ENCODE results near the gene TRPM8. TPM values are rescaled to one million over a fixed set of nuclear protein-coding genes. Genes with fewer than 3 reads are reported as not detected.

Gene TRPM8
- total and polyA plus RNA-seq, 2 of the 13 experiments (the other 11 are each of a cell fraction or from before 2014, with no cell fraction given) = 0.12 TPM; not detected in 1

DNA sequence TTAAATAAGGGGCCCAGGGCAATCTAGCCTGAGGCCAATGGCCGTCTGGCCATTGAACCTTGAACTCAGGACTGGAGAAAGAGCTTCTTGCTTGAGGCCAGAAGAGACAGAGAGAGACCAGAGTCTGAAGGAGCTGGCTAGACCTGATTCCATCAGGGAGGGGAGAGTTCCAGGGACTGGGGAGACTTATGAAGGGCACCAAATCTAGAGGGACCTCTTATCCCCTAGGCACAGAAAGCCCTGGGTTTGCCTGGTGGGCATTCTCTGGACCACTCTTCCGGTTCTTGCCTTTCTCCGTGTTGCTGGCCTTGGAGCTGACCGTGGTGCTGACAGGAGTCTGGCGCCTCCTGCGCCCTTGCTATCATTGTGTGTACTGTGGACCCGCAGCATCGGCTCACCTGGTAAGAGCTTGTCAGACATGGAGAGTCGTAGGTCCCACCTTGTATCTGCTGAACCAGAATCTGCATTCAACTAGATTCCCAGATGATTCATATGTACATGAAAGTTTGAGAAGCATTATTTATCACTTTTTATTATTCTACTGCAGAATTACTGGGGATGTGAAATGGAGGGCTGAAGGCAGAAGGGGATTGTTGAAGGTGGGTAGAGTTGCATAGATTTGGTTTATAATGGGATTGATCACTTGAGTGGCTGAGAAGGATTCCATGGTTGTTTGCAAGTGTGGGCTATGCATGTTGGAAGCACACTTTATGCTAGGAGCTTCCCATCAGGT lies 4.3 kb upstream of the TRPM8 start (continued):
- TF ChIP-seq SATB2 (CRISPR knock-in tag; IDR thresholded peaks at IDR 0.05) = no peak
- no peak for TF ChIP-seq ZNF850 (CRISPR knock-in tag; conservative IDR thresholded peaks at IDR 0.05)
- TF ChIP-seq SMARCE1 (IDR thresholded peaks at IDR 0.05; ENCODE audit: borderline replicate concordance) = no peak
- TF ChIP-seq, protein P1, sequence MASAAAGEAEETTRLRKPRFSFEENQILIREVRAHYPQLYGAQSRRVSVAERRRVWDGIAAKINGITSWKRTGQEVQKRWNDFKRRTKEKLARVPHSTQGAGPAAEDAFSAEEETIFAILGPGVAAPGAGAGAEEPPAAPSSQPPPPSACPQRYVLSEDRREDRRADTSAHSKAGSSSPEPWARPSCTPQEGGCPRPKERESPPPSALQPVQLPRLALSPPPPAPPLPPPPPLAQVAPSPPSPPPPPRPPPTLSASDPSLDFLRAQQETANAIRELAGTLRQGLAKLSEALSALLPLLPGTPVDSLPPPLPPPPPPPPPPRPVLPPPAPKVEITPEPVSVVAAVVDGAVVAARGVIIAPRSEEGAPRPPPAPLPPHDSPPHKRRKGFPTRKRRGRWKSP (CRISPR knock-in tag; IDR thresholded peaks at IDR 0.05) = no peak
- TF ChIP-seq, protein P2, sequence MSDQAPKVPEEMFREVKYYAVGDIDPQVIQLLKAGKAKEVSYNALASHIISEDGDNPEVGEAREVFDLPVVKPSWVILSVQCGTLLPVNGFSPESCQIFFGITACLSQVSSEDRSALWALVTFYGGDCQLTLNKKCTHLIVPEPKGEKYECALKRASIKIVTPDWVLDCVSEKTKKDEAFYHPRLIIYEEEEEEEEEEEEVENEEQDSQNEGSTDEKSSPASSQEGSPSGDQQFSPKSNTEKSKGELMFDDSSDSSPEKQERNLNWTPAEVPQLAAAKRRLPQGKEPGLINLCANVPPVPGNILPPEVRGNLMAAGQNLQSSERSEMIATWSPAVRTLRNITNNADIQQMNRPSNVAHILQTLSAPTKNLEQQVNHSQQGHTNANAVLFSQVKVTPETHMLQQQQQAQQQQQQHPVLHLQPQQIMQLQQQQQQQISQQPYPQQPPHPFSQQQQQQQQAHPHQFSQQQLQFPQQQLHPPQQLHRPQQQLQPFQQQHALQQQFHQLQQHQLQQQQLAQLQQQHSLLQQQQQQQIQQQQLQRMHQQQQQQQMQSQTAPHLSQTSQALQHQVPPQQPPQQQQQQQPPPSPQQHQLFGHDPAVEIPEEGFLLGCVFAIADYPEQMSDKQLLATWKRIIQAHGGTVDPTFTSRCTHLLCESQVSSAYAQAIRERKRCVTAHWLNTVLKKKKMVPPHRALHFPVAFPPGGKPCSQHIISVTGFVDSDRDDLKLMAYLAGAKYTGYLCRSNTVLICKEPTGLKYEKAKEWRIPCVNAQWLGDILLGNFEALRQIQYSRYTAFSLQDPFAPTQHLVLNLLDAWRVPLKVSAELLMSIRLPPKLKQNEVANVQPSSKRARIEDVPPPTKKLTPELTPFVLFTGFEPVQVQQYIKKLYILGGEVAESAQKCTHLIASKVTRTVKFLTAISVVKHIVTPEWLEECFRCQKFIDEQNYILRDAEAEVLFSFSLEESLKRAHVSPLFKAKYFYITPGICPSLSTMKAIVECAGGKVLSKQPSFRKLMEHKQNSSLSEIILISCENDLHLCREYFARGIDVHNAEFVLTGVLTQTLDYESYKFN (CRISPR knock-in tag; conservative IDR thresholded peaks at IDR 0.05) = no peak
- TF ChIP-seq, protein P3, sequence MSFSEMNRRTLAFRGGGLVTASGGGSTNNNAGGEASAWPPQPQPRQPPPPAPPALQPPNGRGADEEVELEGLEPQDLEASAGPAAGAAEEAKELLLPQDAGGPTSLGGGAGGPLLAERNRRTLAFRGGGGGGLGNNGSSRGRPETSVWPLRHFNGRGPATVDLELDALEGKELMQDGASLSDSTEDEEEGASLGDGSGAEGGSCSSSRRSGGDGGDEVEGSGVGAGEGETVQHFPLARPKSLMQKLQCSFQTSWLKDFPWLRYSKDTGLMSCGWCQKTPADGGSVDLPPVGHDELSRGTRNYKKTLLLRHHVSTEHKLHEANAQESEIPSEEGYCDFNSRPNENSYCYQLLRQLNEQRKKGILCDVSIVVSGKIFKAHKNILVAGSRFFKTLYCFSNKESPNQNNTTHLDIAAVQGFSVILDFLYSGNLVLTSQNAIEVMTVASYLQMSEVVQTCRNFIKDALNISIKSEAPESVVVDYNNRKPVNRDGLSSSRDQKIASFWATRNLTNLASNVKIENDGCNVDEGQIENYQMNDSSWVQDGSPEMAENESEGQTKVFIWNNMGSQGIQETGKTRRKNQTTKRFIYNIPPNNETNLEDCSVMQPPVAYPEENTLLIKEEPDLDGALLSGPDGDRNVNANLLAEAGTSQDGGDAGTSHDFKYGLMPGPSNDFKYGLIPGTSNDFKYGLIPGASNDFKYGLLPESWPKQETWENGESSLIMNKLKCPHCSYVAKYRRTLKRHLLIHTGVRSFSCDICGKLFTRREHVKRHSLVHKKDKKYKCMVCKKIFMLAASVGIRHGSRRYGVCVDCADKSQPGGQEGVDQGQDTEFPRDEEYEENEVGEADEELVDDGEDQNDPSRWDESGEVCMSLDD (CRISPR knock-in tag; IDR thresholded peaks at IDR 0.05; ENCODE audit: borderline replicate concordance) = no peak
- TF ChIP-seq, protein P4, sequence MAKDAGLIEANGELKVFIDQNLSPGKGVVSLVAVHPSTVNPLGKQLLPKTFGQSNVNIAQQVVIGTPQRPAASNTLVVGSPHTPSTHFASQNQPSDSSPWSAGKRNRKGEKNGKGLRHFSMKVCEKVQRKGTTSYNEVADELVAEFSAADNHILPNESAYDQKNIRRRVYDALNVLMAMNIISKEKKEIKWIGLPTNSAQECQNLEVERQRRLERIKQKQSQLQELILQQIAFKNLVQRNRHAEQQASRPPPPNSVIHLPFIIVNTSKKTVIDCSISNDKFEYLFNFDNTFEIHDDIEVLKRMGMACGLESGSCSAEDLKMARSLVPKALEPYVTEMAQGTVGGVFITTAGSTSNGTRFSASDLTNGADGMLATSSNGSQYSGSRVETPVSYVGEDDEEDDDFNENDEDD (CRISPR knock-in tag; IDR thresholded peaks at IDR 0.05; ENCODE audit: borderline replicate concordance) = no peak
- TF ChIP-seq, protein P5, sequence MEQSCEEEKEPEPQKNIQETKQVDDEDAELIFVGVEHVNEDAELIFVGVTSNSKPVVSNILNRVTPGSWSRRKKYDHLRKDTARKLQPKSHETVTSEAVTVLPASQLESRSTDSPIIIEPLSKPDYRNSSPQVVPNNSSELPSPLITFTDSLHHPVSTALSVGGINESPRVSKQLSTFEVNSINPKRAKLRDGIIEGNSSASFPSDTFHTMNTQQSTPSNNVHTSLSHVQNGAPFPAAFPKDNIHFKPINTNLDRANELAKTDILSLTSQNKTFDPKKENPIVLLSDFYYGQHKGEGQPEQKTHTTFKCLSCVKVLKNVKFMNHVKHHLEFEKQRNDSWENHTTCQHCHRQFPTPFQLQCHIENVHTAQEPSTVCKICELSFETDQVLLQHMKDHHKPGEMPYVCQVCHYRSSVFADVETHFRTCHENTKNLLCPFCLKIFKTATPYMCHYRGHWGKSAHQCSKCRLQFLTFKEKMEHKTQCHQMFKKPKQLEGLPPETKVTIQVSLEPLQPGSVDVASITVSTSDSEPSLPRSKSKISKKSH (CRISPR knock-in tag; IDR thresholded peaks at IDR 0.05; ENCODE audit: borderline replicate concordance) = no peak
- TF ChIP-seq ZFP41 (CRISPR knock-in tag; IDR thresholded peaks at IDR 0.05; ENCODE audit: borderline replicate concordance) = no peak
- TF ChIP-seq STAT5B (CRISPR knock-in tag; IDR thresholded peaks at IDR 0.05) = no peak
- TF ChIP-seq ZBTB21 (CRISPR knock-in tag; IDR thresholded peaks at IDR 0.05) = no peak
- no peak for TF ChIP-seq TCF7L2 (IDR thresholded peaks at IDR 0.05; ENCODE audit: low read depth, low read length)
- TF ChIP-seq, protein P6, sequence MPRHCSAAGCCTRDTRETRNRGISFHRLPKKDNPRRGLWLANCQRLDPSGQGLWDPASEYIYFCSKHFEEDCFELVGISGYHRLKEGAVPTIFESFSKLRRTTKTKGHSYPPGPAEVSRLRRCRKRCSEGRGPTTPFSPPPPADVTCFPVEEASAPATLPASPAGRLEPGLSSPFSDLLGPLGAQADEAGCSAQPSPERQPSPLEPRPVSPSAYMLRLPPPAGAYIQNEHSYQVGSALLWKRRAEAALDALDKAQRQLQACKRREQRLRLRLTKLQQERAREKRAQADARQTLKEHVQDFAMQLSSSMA (CRISPR knock-in tag; IDR thresholded peaks at IDR 0.05) = no peak
- TF ChIP-seq ZNF672 (CRISPR knock-in tag; IDR thresholded peaks at IDR 0.05) = no peak
- TF ChIP-seq ZNF441 (CRISPR knock-in tag; IDR thresholded peaks at IDR 0.05; ENCODE audit: borderline replicate concordance) = peak; percentile 75; the same call in 1 of the 2 replicates
- TF ChIP-seq RFXAP (CRISPR knock-in tag; IDR thresholded peaks at IDR 0.05; ENCODE audit: borderline replicate concordance) = no peak
